IMR-90 (cell line): Measurements from ENCODE around the gene PNKD. TPM values are rescaled to one million over a fixed set of nuclear protein-coding genes. Genes with fewer than 3 reads are reported as not detected.

Experiments used
- ATAC-seq: fragments of 200-7000 bp; cut with Tn5 transposase; 2 replicates; pipeline ENCODE4 v1.9.1; 2020; ENCODE audit warnings: low read depth, mild to moderate bottlenecking, moderate library complexity
- BruUV-seq: library from RNA; stranded (reverse); fragments of 400-500 nt; replicated peaks from 2 replicates; lab custom pipeline; 2021; lab: Mats Ljungman, UMichigan
- CTCF ChIA-PET: fragments of 300-600 bp; formaldehyde crosslinking; extraction: SDS; loops from one replicate; lab custom pipeline; 2021; ENCODE audit warnings: antibody characterized with exemption; lab: Yijun Ruan, JAX
- POLR2A ChIA-PET: fragments of 300-600 bp; sonication (Branson Sonifier 250); formaldehyde crosslinking; loops from one replicate; lab custom pipeline; 2022; ENCODE audit warnings: antibody characterized with exemption; ENCODE audit not compliant: unreplicated experiment; lab: Charles Lee
- DNase-seq: peaks from one replicate; pipeline ENCODE4 v3.0.0; 2013
- H2AFZ ChIP-seq: replicated peaks from 2 replicates; pipeline ENCODE3; 2013; ENCODE audit warnings: low read length, mild to moderate bottlenecking; ENCODE audit not compliant: poor library complexity
- H2AK5ac ChIP-seq: 2 replicates; pipeline ENCODE4 v1.6.1; 2013; ENCODE audit warnings: low read depth, low read length, inconsistent platforms
- H2AK9ac ChIP-seq: replicated peaks from 2 replicates; pipeline ENCODE3; 2013; ENCODE audit warnings: mild to moderate bottlenecking, low read depth, low read length, moderate library complexity; ENCODE audit not compliant: poor library complexity
- H2BK120ac ChIP-seq: 2 replicates; pipeline ENCODE4 v1.6.1; 2013; ENCODE audit warnings: low read depth, low read length, inconsistent platforms
- H2BK15ac ChIP-seq: 3 replicates; pipeline ENCODE4 v1.6.1; 2013; ENCODE audit warnings: low read depth, low read length, inconsistent platforms
- H2BK20ac ChIP-seq: 2 replicates; pipeline ENCODE4 v1.6.1; 2013; ENCODE audit warnings: low read depth, mild to moderate bottlenecking, inconsistent platforms, low read length, moderate library complexity
- H2BK5ac ChIP-seq: 2 replicates; pipeline ENCODE4 v1.6.1; 2013; ENCODE audit warnings: mild to moderate bottlenecking, low read depth, low read length, inconsistent platforms; ENCODE audit not compliant: poor library complexity, severe bottlenecking
- H3K14ac ChIP-seq: replicated peaks from 2 replicates; pipeline ENCODE4 v1.6.1; 2013; ENCODE audit warnings: low read depth, low read length, inconsistent platforms
- H3K18ac ChIP-seq: 2 replicates; pipeline ENCODE4 v1.6.1; 2013; ENCODE audit warnings: low read depth, low read length, control low read depth
- H3K23ac ChIP-seq: 2 replicates; pipeline ENCODE4 v1.6.1; 2013; ENCODE audit warnings: low read depth, low read length, inconsistent platforms
- H3K27ac ChIP-seq: 2 replicates; pipeline ENCODE4 v1.5.1; 2013; ENCODE audit warnings: mild to moderate bottlenecking, control low read depth, low read length; ENCODE audit not compliant: insufficient read depth
- H3K27me3 ChIP-seq: 2 replicates; pipeline ENCODE4 v1.6.1; 2013; ENCODE audit warnings: low read length; ENCODE audit not compliant: control insufficient read depth, insufficient read depth
- H3K36me3 ChIP-seq: 2 replicates; pipeline ENCODE4 v1.6.1; 2013; ENCODE audit warnings: low read length, mixed read lengths; ENCODE audit not compliant: control insufficient read depth, insufficient read depth
- H3K4ac ChIP-seq: 2 replicates; pipeline ENCODE4 v1.6.1; 2013; ENCODE audit warnings: low read depth, low read length, inconsistent platforms
- H3K4me1 ChIP-seq: 2 replicates; pipeline ENCODE4 v1.6.1; 2013; ENCODE audit warnings: low read length, mixed read lengths; ENCODE audit not compliant: control insufficient read depth, insufficient read depth
- H3K4me2 ChIP-seq: 2 replicates; pipeline ENCODE4 v1.6.1; 2013; ENCODE audit warnings: low read depth, mild to moderate bottlenecking, control low read depth, low read length, moderate library complexity
- H3K4me3 ChIP-seq: 2 replicates; pipeline ENCODE4 v1.5.1; 2013; ENCODE audit warnings: low read depth, mild to moderate bottlenecking, control low read depth, low read length, moderate library complexity; ENCODE audit not compliant: insufficient read depth
- H3K56ac ChIP-seq: 2 replicates; pipeline ENCODE4 v1.6.1; 2013; ENCODE audit warnings: low read length, inconsistent platforms; ENCODE audit not compliant: insufficient read depth; ENCODE audit errors: extremely low read depth
- H3K79me1 ChIP-seq, 2 experiments: 2 replicates each; pipeline ENCODE4 v1.6.1; 2013; ENCODE audit warnings: low read length in 2 of 2, inconsistent platforms in 1 of 2, low read depth in 1 of 2
- H3K9ac ChIP-seq: 2 replicates; pipeline ENCODE4 v1.6.1; 2013; ENCODE audit warnings: low read depth, low read length, control low read depth
- H3K9me1 ChIP-seq: 2 replicates; pipeline ENCODE4 v1.6.1; 2013; ENCODE audit warnings: low read length, inconsistent platforms; ENCODE audit not compliant: insufficient read depth
- H3K9me3 ChIP-seq: 2 replicates; pipeline ENCODE4 v1.6.1; 2013; ENCODE audit warnings: low read length; ENCODE audit not compliant: control insufficient read depth, insufficient read depth
- H4K20me1 ChIP-seq: 2 replicates; pipeline ENCODE4 v1.6.1; 2013; ENCODE audit warnings: low read length, inconsistent platforms; ENCODE audit not compliant: insufficient read depth
- H4K5ac ChIP-seq: 2 replicates; pipeline ENCODE4 v1.6.1; 2013; ENCODE audit warnings: mild to moderate bottlenecking, low read depth, low read length, control low read depth
- H4K8ac ChIP-seq, 2 experiments: 2 replicates each; pipeline ENCODE4 v1.6.1; 2013; ENCODE audit warnings: low read depth in 2 of 2, low read length in 2 of 2, control low read depth in 1 of 2, inconsistent platforms in 1 of 2
- H4K91ac ChIP-seq: 2 replicates; pipeline ENCODE4 v1.6.1; 2013; ENCODE audit warnings: low read depth, low read length, inconsistent platforms; ENCODE audit not compliant: insufficient read depth
- CEBPB ChIP-seq: IDR thresholded peaks from 2 replicates; pipeline ENCODE4 v1.6.1; 2012; ENCODE audit warnings: low read depth, low read length, improper control_type of control experiment
- MXI1 ChIP-seq: IDR thresholded peaks from 2 replicates; pipeline ENCODE4 v1.6.1; 2012; ENCODE audit warnings: low read depth, mild to moderate bottlenecking, low read length, moderate library complexity, borderline replicate concordance
- RAD21 ChIP-seq: IDR thresholded peaks from 2 replicates; pipeline ENCODE4 v1.6.1; 2012; ENCODE audit warnings: low read length, improper control_type of control experiment
- SMC3 ChIP-seq: fragments of 150-350 bp; IDR thresholded peaks from 2 replicates; pipeline ENCODE4 v1.6.1; 2016; ENCODE audit warnings: low read depth, mild to moderate bottlenecking, antibody characterized with exemption, low read length, moderate library complexity
- USF2 ChIP-seq: fragments of 150-350 bp; IDR thresholded peaks from 2 replicates; pipeline ENCODE4 v1.6.1; 2017; ENCODE audit warnings: mild to moderate bottlenecking, antibody characterized with exemption, low read length, low read depth
- WGBS, 2 experiments: methylation state at CpG; one replicate each; pipeline versions ENCODE4 v1.1.5 to v1.1.7; 2013; ENCODE audit warnings: missing lambda C conversion rate in 2 of 2; ENCODE audit not compliant: insufficient read length in 1 of 2; ENCODE audit errors: extremely low coverage in 2 of 2; 5-methylcytosine and 5-hydroxymethylcytosine counted together
- dilution Hi-C: fragments of 300-500 bp; cut with HindIII; formaldehyde crosslinking; loops from one replicate; pipeline ENCODE4 v1.14.3; 2018; ENCODE audit warnings: low sequenced_read_pairs; ENCODE audit not compliant: unreplicated experiment
- in situ Hi-C: fragments of 300-500 bp; cut with MboI; formaldehyde crosslinking; loops from 3 replicates; pipeline ENCODE4 v1.14.3; 2019; ENCODE audit warnings: low sequenced_read_pairs, inconsistent platforms, mixed read lengths
- intact Hi-C: fragments of 100-400 bp; cut with micrococcal nuclease; formaldehyde crosslinking; loops from 2 replicates; pipeline ENCODE4 v1.10.0; 2022
- polyA plus RNA-seq, 3 experiments: library from polyadenylated mRNA; depleted of rRNA; stranded (reverse); fragments of >200 nt; gene quantifications; 2 replicates each; pipeline ENCODE4 v1.2.3, GENCODE V29; 2012; ENCODE audit warnings: low replicate concordance in 1 of 3
- total RNA-seq: library from RNA; depleted of rRNA; stranded (reverse); fragments of >200 nt; gene quantifications from 2 replicates; pipeline ENCODE4 v1.2.3, GENCODE V29; 2012

The PNKD gene
- total and polyA plus RNA-seq, 2 of the 4 experiments (the other 2 are of a cell fraction): 19.2 to 68.5 TPM

GRCh38 chr2:218393750-218394290, 123.5 kb downstream of the PNKD start:
- no peaks in the 10 kb centered on the region for H3K36me3 ChIP-seq
- peak overlapping the region; percentile 5 for H2AK9ac ChIP-seq
- H3K14ac ChIP-seq: no peak overlapping the region
- DNase-seq (no peak), ATAC-seq (no peak)
- no peaks in the 10 kb centered on the region for H4K20me1 ChIP-seq
- BruUV-seq: no TSS peak
- H3K18ac ChIP-seq: no peak overlapping the region
- no peak overlapping the region for H2BK15ac ChIP-seq
- no peaks in the 10 kb centered on the region for H3K27me3 ChIP-seq
- H2AK5ac ChIP-seq: no peak overlapping the region
- no peak overlapping the region for H3K4me2 ChIP-seq
- CTCF ChIA-PET: no interaction called here
- H3K79me1 ChIP-seq: peaks cover 6 to 13% of the 10 kb centered on the region in 2 experiments; a peak in 3 of 4 replicates
- no peak overlapping the region for H3K23ac ChIP-seq
- H2BK20ac ChIP-seq: no peak overlapping the region
- H3K4ac ChIP-seq: no peak overlapping the region
- no peak overlapping the region for H2BK5ac ChIP-seq
- no peak overlapping the region for H4K91ac ChIP-seq
- no peaks in the 10 kb centered on the region for H3K9me3 ChIP-seq
- 0 out of 2 replicates have a peak, but pooled peaks cover 2% of the 10 kb centered on the region for H3K9me1 ChIP-seq
- WGBS, 2 experiments: 61% methylated on average over 4 of the region's 8 CpGs; no CpG with 5 or more reads in 1 of the 2 experiments
- no peak overlapping the region for H3K27ac ChIP-seq
- peak overlapping the region; percentile 38 for H2AFZ ChIP-seq
- H2BK120ac ChIP-seq: no peak overlapping the region
- no peak for TF ChIP-seq RAD21
- TF ChIP-seq SMC3: no peak
- TF ChIP-seq MXI1: no peak
- TF ChIP-seq USF2: no peak
- peak; percentile 48; the same call in 1 of the 2 replicates for TF ChIP-seq CEBPB
- no peak overlapping the region for H4K5ac ChIP-seq
- H3K9ac ChIP-seq: no peak overlapping the region
- H4K8ac ChIP-seq: no peak overlapping the region
- peaks cover 19% of the 10 kb centered on the region for H3K4me1 ChIP-seq
- POLR2A ChIA-PET: no interaction called here
- intact Hi-C loops: no loop called here
- dilution Hi-C loops: no loop called here
- in situ Hi-C loops: loop anchor here (10.0 kb wide), 1 partner anchor 119 kb away; the partner anchor contains the start of genes AAMP and PNKD
- no peak overlapping the region for H3K4me3 ChIP-seq
- no peak overlapping the region for H3K56ac ChIP-seq
